OCI-LY7 (cell line): ENCODE measurements around the gene GALNT9. TPM values are rescaled to one million over a fixed set of nuclear protein-coding genes. Genes with fewer than 3 reads are reported as not detected.

Experiments used
- BruUV-seq: library from RNA; stranded (reverse); fragments of 400-500 nt; replicated peaks from 2 replicates; lab custom pipeline; 2021; lab: Mats Ljungman, UMichigan
- CTCF ChIA-PET: fragments of 300-600 bp; sonication (Branson Sonifier 250); formaldehyde crosslinking; loops from one replicate; lab custom pipeline; 2022; ENCODE audit warnings: antibody characterized with exemption; ENCODE audit not compliant: unreplicated experiment; lab: Charles Lee
- POLR2A ChIA-PET: fragments of 300-600 bp; sonication (Branson Sonifier 250); formaldehyde crosslinking; loops from one replicate; lab custom pipeline; 2022; ENCODE audit warnings: antibody characterized with exemption; lab: Charles Lee
- DNase-seq: peaks from one replicate; pipeline ENCODE4 v3.0.0-alpha.2; 2015; ENCODE audit warnings: low spot score
- H2AFZ ChIP-seq: fragments of 200-600 bp; sonication (generic), shearing (Covaris generic); 2 replicates; pipeline ENCODE4 v1.6.1; 2014; ENCODE audit warnings: mild to moderate bottlenecking, antibody characterized with exemption, low read length, moderate library complexity
- H3K27ac ChIP-seq: fragments of 200-600 bp; sonication (generic); 2 replicates; pipeline ENCODE4 v1.5.1; 2014; ENCODE audit warnings: mixed run types, low read depth, mild to moderate bottlenecking, moderate library complexity, low read length, inconsistent platforms; ENCODE audit not compliant: poor library complexity, severe bottlenecking
- H3K36me3 ChIP-seq: fragments of 200-600 bp; sonication (generic); 2 replicates; pipeline ENCODE4 v1.6.1; 2014; ENCODE audit warnings: mild to moderate bottlenecking, antibody characterized with exemption, low read length, moderate library complexity, mixed read lengths; ENCODE audit not compliant: insufficient read depth
- H3K4me1 ChIP-seq: fragments of 200-600 bp; sonication (generic); 2 replicates; pipeline ENCODE4 v1.5.1; 2014; ENCODE audit warnings: mild to moderate bottlenecking, low read length; ENCODE audit not compliant: insufficient read depth, poor library complexity, severe bottlenecking
- H3K4me2 ChIP-seq: fragments of 200-600 bp; sonication (generic); 2 replicates; pipeline ENCODE4 v1.6.1; 2014; ENCODE audit warnings: mild to moderate bottlenecking, low read length
- H3K4me3 ChIP-seq: fragments of 200-600 bp; sonication (generic); 2 replicates; pipeline ENCODE4 v1.5.1; 2014; ENCODE audit warnings: mild to moderate bottlenecking, low read depth, low read length; ENCODE audit not compliant: poor library complexity, severe bottlenecking
- H3K79me2 ChIP-seq: fragments of 200-600 bp; sonication (generic); 2 replicates; pipeline ENCODE4 v1.6.1; 2016; ENCODE audit warnings: low read depth, mild to moderate bottlenecking, low read length, moderate library complexity, mixed read lengths; ENCODE audit not compliant: insufficient read depth
- H3K9me2 ChIP-seq: fragments of 200-600 bp; sonication (generic); 2 replicates; pipeline ENCODE4 v1.6.1; 2016; ENCODE audit warnings: mild to moderate bottlenecking, low read length, mixed read lengths; ENCODE audit not compliant: insufficient read depth
- H3K9me3 ChIP-seq: fragments of 200-600 bp; sonication (generic); 2 replicates; pipeline ENCODE4 v1.6.1; 2014; ENCODE audit warnings: mild to moderate bottlenecking, mixed run types, low read length, mixed read lengths
- H4K20me1 ChIP-seq: fragments of 200-600 bp; sonication (generic); 2 replicates; pipeline ENCODE4 v1.6.1; 2014; ENCODE audit warnings: mild to moderate bottlenecking, antibody characterized with exemption, low read length, moderate library complexity, mixed read lengths; ENCODE audit not compliant: insufficient read depth
- EZH2phosphoT487 ChIP-seq: fragments of 200-600 bp; sonication (generic); IDR thresholded peaks from 2 replicates; pipeline ENCODE4 v1.6.1; 2018; ENCODE audit warnings: low read depth, borderline replicate concordance, mild to moderate bottlenecking, mixed run types, antibody characterized with exemption, low read length, moderate library complexity, mixed read lengths
- intact Hi-C: fragments of 100-400 bp; cut with micrococcal nuclease; formaldehyde crosslinking; loops from one replicate; pipeline ENCODE4 v1.10.0; 2022; ENCODE audit not compliant: unreplicated experiment
- total RNA-seq, 2 experiments: library from RNA; depleted of rRNA in 1 of 2; stranded (reverse); fragments of >200 nt in 1 of 2; shearing (Covaris generic) in 1 of 2; gene quantifications; 2 replicates each; pipeline ENCODE4 v1.2.3, GENCODE V29; 2014 to 2022
- TF ChIP-seq, protein P1 (sequence below): fragments of 200-600 bp; sonication (generic); conservative IDR thresholded peaks from 2 replicates; pipeline ENCODE4 v1.5.1; 2014; ENCODE audit warnings: mild to moderate bottlenecking, antibody characterized with exemption, low read length, moderate library complexity, mixed read lengths

Gene GALNT9
- total RNA-seq, 2 experiments from 2014 or later = 0.28 TPM; not detected in 1

DNA sequence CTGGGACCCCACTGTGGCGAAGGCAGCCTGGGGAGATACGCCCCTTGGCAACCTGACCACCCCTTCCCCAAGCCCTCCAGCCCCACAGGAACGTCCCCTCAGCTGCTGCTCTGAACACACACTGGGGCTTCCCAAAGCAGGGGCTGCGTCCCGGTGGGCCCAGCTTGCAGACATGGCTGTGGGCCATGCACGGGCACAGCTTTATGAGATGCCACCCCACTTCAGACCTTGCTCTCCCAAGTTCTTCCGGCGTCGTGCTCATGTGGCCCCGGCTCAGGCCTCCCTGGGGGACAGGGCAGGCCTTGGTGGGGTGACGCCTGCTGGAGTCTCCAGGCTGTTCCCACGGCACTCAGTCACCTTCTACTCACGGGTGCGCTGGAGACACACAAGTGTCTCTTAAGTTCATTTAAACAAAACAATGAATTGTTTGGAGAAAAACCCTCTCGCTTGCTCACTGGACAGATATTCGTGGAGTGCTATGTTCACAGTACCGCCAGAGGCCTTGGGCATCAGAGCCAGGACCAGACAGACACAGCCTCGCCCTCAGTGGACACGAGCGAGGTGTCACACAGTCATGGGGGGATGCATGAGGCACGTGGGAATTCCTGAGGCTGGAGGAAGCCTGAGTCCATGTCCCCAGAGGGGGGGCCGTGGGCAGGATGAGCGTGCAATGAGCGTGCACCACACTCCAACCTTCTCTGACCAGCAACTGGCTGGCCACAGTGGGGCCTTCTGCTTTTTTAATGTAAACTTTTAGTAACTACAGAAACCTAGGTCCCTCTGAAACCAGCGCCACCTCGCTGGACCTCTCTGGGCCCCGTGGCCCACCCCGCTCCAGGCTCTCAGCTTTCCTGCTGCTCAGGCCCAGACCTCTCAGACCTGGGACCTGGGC is 4.3 kb downstream of the GALNT9 start:
- Histone ChIP-seq H2AFZ (no peak overlapping the region), H4K20me1 (no peaks in the 10 kb centered on the region), H3K4me1 (no peaks in the 10 kb centered on the region), H3K4me3 (no peak overlapping the region), H3K9me2 (no peaks in the 10 kb centered on the region), H3K36me3 (no peaks in the 10 kb centered on the region), H3K79me2 (no peaks in the 10 kb centered on the region), H3K9me3 (no peaks in the 10 kb centered on the region), H3K27ac (no peak overlapping the region), H3K4me2 (no peak overlapping the region)
- ChIA-PET CTCF (no interaction called here), POLR2A (no interaction called here)
- intact Hi-C loops = no loop called here
- DNase-seq = no peak
- BruUV-seq = no TSS peak
- TF ChIP-seq, protein P1, sequence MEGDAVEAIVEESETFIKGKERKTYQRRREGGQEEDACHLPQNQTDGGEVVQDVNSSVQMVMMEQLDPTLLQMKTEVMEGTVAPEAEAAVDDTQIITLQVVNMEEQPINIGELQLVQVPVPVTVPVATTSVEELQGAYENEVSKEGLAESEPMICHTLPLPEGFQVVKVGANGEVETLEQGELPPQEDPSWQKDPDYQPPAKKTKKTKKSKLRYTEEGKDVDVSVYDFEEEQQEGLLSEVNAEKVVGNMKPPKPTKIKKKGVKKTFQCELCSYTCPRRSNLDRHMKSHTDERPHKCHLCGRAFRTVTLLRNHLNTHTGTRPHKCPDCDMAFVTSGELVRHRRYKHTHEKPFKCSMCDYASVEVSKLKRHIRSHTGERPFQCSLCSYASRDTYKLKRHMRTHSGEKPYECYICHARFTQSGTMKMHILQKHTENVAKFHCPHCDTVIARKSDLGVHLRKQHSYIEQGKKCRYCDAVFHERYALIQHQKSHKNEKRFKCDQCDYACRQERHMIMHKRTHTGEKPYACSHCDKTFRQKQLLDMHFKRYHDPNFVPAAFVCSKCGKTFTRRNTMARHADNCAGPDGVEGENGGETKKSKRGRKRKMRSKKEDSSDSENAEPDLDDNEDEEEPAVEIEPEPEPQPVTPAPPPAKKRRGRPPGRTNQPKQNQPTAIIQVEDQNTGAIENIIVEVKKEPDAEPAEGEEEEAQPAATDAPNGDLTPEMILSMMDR = no peak
- no peak for TF ChIP-seq EZH2phosphoT487

DNA sequence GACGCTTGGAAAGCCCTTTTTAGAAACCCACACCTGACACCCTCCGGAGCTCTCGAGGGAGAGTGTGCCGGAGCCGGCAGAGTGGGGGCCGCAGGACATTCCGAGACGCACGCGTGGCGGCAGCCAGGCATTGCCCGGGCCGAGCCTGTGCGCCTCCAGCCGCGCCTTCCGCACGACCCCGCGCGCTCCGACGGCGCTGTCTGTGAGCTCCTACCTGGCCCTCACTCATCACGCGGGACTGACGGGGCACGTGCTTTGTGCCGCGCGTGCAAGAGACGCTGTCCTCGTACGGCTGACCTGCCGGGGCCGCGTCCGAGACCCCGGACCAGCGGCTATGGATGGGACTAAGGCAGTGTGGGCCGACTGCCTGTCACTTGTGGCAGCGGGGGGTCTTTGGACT is 5.2 kb downstream of the GALNT9 start:
- no peaks in the 10 kb centered on the region for H3K79me2 ChIP-seq
- ChIA-PET POLR2A (no interaction called here), CTCF (no interaction called here)
- TF ChIP-seq EZH2phosphoT487 = no peak
- TF ChIP-seq, protein P1 = no peak
- H2AFZ ChIP-seq = no peak overlapping the region
- H3K4me3 ChIP-seq = no peak overlapping the region
- no TSS peak for BruUV-seq
- no peak overlapping the region for H3K27ac ChIP-seq
- no peaks in the 10 kb centered on the region for H3K4me1 ChIP-seq
- DNase-seq = no peak
- no peaks in the 10 kb centered on the region for H4K20me1 ChIP-seq
- no peaks in the 10 kb centered on the region for H3K9me2 ChIP-seq
- intact Hi-C loops = no loop called here
- H3K36me3 ChIP-seq = no peaks in the 10 kb centered on the region
- H3K4me2 ChIP-seq = no peak overlapping the region
- H3K9me3 ChIP-seq = no peaks in the 10 kb centered on the region
